GM19372 (cell line): ENCODE results near the gene MPHOSPH9.
A peak's percentile ranks its signal among the peaks of the same experiment; 100 is the strongest.
"Not testable (repeated sequence)": the region's sequence is repeated elsewhere in the genome, so short reads cannot be mapped to it uniquely, and the experiment has no call there.

Experiments used
- ATAC-seq: cut with Tn5 transposase; IDR thresholded peaks from one replicate; pipeline ENCODE4 v1.9.1; 2021; ENCODE audit warnings: mild to moderate bottlenecking, low read depth, moderate library complexity; ENCODE audit not compliant: unreplicated experiment

The MPHOSPH9 gene

DNA sequence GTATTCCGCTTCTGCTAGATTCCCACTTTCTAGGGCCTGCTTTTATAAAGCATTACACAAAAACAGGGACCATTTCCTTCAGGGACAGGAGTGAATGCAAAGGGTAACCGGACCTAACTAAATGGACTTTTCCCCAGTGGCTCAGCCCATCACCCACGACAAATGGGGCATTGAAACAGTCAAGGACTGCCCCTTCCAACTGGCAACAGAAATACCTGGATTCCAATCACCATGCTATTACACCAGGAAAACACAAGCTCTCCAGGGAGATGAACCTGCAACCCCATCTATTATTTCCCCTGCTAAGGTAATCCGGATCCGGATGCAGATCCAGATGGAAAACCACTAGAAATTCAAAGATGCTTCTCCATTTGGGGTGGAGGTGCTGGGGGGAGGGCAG, 1.0 kb downstream of the MPHOSPH9 start:
- ATAC-seq = no peak

DNA sequence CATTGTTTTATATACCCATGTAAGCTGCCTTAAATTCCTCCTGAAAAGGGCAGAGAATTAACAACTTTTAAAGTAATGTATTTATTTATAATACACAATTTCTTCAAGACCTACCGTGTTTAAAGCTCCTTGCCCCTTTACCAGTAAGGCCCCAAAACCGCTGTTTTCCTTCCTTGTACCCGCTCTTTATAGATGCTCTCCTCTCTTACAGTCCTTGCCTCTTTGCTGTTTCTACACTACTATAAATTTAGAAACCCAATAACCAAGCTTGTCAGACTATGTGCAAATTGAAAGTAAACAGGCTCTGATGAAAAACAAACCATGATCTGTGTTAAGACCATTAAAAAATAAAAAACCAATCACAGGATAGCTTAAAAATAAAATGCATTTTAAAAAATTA, 3.9 kb downstream of the MPHOSPH9 start:
- ATAC-seq = no peak

DNA sequence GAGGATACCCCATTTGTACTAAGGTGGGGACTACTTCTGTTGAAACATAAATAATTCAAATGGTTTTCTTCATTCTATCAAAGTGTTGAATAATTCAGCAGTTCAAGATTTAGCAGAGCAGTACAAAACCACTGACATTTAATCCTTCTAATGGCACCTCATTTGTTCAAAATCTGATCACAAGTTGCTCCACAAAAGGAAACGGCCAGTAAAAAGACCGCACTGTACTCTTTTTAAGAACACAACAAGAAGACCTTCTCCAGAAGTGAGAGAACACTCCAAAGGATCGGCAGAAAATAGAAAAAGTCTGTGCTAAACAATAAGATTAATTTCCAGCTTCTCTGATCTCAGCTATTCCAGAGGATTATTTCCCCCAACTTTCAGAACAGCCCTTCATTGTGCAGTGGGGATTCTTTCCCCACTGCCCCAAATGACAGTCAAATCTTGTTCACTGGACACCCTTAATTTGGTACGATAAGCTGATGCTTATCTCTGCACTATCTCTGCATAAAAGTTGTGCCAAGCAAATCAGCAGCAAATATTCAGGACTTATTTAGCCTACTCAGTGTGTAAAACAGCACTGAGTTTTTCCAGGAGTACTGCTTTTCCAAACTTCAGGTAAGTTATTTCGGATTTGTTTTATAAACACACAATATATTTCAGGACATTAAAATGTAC, 5.2 kb downstream of the MPHOSPH9 start:
- no peak for ATAC-seq

DNA sequence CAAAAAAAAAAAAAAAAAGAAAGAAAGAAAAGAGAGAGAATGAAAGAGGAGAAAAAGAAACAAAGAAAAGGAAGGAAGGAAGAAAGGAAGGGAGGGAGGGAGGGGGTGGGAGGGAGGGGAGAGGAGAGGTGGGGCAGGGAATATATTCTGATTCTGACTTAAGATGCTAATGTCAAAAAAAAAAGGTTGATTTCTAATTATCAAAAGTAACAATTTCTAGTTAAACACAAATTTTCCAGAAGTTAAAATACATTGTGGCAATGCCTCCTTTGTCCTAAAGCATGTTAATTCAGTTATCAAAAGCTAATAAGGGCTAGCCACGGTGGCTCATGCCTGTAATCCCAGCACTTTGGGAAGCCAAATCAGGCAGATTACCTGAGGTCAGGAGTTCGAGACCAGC, 7.5 kb downstream of the MPHOSPH9 start:
- no peak for ATAC-seq

DNA sequence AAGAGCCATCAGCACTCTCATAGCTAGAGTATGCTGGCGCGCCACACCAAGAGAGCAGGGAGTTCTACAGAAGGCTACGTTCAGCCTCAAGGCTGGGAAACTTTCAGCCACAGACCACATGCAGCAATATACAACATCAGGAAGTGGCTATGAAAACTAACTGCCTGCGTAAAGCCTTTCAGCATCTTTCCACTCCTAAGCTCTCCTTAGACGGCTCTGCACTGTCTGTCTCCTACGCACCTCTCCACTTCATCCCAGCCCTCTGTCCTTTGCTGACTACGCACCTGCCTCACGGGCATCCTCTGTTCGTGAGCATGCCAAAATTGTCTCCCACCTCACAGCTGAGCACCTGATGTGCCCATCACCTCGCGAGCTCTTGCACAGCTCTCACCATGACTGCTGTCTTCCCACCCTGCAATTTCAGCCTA, 9.7 kb downstream of the MPHOSPH9 start:
- no peak for ATAC-seq

DNA sequence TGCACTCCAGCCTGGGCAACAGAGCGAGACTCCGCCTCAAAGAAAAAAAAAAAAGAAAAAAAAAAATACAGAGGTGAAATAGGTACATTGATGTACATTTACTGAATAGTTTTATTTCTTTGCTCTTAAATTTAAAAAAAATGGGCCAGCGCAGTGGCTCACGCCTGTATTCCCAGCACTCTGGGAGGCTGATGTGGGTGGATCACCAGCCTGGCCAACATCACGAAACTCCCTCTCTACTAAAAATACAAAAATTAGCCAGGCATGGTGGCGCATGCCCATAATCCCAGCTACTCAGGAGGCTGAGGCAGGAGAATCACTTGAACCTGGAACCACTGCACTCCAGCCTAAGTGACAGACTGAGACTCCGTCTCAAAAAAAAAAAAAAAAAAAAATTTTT, 25.1 kb downstream of the MPHOSPH9 start:
- not testable (repeated sequence) for ATAC-seq

DNA sequence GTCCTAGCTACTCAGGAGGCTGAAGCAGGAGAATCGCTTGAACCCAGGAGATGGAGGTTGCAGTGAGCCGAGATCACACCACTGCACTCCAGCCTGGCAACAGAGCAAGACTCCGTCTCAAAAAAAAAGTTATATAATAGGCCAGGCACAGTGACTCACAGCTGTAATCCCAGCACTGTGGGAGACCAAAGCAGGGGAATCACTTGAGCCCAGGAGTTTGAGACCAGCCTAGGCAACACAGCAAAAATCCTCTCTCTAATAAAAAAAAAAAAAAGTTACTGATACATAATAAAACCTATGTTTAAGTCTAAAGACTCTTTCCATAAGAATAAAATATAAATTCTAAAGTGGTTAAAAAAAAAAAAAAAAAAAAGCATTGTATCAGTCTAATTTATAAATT, 26.1 kb downstream of the MPHOSPH9 start:
- not testable (repeated sequence) for ATAC-seq

DNA sequence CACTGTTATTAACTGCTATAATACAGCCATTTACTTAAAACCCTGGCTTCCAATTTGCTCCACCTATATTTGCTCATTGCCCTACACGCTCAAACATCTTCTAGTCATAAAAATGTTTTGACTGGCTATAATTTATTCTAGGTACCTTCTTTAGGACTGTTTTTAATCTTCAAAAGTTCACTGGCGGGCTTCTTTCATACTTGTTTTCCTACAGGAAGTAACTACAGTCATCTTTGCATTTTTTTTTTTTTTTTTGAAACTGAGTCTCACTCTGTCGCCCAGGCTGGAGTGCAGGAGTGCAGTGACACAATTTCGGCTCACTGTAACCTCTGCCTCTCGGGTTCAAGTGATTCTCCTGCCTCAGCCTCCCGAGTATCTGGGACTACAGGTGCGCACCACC, 32.5 kb downstream of the MPHOSPH9 start:
- ATAC-seq = no peak

DNA sequence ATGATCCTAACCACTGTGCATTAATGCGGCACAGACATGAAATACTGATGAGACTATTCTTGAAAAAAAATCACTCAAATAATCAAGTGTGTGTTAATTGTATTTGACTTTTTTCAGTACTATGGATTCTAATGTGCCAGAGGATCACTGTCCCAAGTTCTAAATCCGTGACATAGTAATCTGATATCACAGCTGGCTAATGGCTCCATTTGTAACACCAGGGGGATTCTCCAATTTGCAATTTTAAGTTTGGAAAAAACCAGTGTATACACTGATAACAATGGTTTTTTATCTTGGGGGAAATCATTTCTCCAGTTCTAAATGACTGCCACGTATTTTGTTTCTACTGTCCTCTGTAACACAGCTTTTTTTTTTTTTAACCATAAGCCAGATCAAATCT, 33.0 kb downstream of the MPHOSPH9 start:
- ATAC-seq = no peak

DNA sequence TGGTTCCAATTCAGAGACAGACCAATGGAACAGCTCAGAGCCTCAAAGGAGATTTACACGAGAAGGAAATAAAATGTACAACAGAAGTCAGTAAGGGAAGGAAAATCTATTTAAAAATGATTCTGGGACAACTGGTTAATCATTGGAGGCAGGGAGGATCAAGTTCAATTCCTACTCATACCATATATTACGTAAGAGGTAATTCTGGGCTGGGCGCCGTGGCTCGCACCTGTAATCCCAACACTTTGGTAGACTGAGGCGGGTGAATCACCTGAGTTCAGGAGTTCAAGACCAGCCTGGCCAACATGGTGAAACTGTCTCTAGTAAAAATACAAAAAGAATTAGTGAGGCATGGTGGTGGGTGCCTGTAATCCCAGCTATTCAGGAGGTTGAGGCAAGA, 45.3 kb downstream of the MPHOSPH9 start:
- no peak for ATAC-seq

DNA sequence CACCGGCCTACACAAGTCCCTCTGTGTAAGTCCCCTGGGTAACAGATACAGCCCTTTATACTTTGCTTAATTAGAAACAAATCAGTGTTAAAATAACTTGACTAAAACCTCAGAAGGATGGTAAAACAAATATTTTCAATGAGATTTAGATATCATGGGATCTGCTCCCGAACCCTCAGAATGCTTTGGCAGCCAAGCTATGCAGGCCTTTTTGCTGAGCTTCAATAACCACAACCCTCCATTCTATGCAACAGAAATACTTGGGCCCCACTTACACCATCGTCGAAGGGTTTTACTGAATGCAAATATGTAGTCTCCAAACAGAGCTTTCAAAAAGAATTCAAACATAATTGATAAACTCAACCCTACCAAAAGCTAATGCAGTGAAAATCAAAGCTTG, 52.8 kb downstream of the MPHOSPH9 start:
- ATAC-seq = no peak

DNA sequence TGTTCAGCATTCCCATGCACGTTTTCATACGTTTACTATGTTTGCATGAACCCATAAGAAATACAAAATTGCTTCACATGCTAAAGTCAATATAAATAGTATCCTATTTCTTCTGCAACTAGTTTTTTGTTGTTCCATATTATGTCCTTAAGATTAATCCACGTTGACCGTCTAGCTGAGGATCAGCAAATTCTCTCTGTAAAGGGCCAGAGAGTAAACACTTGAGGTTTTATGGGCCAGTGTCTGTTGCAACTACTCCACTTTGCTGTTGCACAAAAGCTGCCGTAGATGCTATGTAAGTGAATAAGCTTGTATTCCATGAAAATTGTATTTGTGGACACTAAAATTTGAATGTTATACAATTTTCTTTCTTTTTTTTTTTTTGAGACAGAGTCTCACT, 61.0 kb downstream of the MPHOSPH9 start:
- no peak for ATAC-seq

DNA sequence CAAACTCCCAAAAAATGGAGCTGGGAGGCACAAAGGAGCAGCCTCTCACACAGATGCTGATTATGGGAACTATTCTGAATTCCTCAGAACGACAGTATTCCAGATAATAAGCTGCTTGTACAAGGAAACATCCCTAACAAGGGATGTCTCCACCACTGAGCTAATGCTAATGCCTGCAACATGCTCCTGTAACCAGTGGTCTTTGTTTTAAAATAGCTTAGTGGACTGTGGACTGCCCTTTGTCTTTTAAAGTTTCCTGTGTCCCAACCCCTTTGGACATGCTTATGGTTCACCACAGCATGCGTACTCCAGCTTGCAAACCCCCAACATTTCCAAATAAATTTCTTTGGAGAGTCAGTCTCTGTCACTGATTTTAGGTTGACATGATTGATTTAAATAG, 65.6 kb downstream of the MPHOSPH9 start:
- no peak for ATAC-seq

DNA sequence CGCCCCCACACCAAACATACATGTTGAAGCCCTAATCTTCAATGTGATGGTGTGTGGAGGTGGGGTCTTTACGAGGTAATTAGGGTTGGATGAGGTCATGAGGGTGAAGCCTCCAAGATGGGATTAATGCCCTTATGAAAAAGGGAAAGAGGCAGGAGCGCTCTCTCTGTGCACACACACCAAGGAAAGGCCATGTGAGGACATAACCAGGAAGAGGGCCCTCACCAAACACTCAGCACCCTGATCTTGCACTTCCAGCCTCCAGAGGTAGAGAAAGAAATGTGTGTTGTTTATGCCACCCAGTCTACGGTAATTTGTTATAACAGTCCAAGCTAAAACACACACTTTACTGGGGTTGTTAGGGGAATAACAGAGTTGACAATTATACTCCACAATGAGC, 67.4 kb downstream of the MPHOSPH9 start:
- ATAC-seq = no peak

DNA sequence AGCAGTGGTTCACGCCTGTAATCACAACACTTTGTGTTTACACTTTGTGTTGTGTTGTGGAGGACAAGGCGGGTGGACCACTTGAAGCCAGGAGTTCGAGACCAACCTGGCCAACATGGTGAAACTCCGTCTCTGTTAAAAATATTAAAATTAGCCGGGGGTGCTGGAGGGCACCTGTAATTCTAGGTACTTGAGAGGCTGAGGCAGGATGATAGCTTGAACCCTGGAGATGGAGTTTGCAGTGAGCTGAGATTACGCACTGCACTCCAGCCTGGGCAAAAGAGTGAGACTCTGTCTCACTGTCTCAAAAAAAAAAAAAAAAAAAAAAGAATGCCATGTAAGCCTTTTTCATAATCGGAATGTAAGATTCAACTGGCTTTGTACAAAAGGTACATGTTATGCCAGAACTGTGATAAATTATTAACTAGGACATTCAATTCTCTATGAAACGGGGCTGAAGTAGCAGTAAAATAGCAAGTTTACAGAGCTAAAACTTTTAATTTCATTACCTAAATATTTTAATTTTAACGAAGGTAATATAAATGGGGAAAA, 68.2 kb downstream of the MPHOSPH9 start:
- no peak for ATAC-seq

DNA sequence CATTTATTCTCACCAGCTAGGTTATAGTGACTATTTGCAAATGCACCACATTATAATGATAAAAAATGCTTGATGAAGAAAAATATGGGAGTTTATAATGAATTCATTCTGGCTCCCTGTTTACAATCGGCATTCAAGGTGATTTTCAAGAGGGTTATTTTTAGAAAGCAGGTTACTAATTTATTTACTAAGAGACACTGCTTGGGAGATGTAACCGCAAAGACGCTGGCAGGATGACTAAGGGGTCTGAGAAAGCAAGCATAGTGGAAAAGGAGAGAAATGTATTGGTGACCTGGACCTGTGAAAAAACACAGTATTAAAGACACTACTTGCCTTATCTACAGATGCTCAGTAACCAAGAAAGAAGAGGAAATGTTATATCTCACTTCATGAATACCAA, 68.7 kb downstream of the MPHOSPH9 start:
- no peak for ATAC-seq

DNA sequence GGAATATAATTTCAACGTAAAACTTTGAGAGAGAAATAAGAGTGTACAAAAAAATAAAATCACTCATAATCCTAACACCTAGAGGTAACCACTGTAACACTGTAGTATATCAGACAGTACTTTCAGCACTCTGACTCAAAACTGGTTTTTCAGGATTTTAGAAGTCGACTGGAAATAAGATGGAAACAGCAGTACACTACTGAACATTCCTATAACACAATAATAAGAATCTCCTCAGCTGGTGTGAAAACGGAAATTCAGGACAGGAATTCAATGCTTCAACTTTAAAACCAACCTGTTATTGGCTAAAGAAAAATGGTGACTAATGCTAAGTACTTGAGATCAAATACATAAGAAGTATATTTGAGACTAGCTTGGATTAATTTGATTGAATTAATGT, 69.7 kb downstream of the MPHOSPH9 start:
- ATAC-seq = no peak

DNA sequence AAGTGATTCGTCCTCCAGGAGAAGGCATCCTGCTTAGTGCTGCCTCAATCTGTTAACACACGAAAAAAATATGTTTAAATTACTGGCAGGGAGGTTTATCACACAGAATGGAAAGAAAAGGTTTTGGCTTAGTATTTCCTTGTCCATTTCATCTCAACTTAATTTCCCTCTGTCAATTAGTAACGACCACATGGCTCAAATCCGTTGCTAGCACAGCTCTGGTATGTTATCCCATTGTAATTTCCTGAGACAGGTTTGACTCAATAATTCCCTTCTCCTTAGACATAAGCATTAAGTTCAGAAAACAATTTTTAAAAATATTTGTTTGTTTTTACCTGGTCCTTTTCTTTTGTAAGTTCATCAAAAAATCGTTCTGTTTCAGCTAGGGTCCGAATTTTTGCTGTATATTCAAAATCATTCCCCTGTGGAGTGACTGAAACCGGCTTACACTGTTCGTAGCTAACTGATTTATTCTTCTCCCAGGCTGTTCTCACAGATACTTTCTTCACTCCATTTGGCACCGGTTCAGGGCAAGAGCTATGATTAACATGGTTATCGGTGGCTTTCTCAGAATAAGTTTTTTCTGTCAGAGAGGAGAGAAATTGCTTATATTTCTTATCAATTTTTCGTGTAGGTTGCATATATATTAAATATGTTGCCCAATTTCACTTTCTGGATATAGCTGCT, 72.0 kb downstream of the MPHOSPH9 start:
- ATAC-seq = no peak

DNA sequence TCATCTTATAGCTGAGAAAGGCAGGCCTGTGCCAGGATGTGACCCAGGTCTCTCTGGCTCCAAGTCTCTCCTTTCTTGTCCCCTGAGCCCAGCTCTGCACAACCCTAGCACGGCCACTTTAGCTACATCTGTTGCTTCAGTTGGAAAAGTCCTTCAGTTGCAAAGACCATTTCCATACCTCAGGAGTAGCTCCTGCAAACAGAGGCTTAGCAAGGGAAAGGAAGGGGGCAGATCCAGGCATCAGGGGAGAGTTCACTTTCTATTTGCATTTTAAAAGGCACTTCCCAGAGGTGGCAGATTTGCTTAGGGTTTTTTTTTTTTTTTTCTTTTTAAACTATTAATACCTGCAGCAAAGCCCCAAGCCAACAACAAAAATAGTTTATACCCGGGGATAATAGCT, 79.0 kb downstream of the MPHOSPH9 start:
- no peak for ATAC-seq

DNA sequence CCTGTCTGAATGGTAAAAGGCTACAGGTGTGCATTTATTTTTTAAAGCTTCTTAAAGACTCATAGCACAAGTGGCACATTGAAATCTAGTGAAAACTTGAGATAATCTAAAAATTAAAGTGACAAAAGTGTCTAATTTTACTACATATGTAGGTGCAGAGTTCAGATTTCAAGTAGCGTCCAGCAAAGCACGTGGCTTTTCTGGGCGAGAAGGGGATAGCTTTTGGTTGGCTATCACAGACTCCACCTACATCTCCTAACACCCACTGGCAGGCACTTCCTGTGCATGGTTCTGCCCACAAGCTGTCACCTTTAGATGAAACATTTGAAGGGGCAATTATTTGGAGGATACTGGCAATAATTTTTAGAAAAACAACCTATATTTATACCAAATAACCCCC, 80.1 kb downstream of the MPHOSPH9 start:
- ATAC-seq = no peak

DNA sequence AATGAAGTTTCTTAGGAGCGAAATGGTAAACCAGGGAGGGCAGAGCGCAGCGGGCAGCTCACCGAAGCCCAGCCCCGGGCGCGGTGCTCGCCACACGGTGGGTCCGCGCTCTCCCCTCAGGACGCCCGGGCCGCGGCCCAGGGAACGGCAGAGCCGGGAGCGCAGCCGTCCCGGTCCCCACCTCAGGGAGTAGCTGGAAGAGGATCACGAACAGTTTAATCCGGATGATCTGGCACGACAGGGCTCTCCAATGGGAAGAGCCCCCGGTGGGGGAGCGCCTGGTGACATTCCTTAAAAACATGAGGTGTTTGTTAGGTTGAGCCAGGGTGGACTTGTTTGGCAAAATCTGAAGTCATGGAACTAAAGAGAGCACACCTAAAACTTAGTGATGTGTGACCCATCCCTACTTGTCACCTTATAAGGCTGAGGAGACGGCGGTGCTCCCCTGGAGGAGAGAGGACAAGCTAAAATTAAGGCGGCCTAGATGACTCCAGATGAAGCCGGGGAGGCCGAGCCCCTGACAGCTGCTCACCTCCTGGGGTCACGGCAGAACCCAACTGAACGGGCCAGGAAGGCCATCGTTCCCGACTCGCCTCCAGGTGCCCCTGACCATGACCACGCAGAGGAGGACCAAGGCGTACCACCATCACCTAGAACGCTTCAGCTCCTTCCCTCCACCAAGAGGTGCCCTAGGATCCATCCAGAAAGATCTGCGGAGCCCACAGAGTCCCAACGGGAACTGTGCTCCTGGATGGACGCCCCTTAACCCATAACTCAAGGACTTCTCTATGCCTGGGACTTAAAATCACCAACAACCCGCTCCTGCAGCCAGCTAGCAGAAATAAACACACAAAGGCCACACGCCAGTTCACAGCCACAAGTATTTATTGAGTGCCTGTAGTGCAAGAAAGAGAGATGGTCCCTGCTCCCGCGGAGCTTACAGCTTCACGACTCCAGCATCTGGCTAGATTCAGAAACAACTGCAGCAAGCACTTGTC, 81.2 kb downstream of the MPHOSPH9 start:
- peak; percentile 12 for ATAC-seq
